ENCODE results near the gene TNIK. TPM values are rescaled to one million over a fixed set of nuclear protein-coding genes. Genes with fewer than 3 reads are reported as not detected.
A peak's percentile ranks its signal among the peaks of the same experiment; 100 is the strongest.
"Not testable (repeated sequence)": the region's sequence is repeated elsewhere in the genome, so short reads cannot be mapped to it uniquely, and the experiment has no call there.

Gene TNIK
- total RNA-seq, 1 donor from 2014 or later, result 35.3 TPM

DNA sequence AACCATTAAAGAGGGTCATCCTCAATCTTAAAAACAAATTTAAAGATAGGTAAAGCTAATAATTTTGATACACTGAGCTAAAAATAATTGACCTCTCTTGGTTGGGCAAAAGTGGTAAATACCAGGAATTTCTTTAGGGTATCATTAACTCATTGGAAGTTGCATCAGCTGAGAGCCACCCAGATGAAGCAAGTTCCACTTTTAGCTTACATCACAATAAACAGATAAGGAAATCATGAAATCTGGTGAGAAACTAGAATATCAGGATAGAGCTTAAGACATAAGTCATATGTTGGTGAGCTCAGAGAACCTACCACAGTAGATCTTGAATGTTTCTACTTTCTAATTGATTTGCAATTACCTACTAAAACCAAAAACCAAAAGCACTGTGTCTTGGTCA is 336.3 kb downstream of the TNIK start:
- intact Hi-C loops (cut with DNase I), result no loop called here
- no peaks in the 10 kb centered on the region for H3K4me1 ChIP-seq
- DNase-seq (no peak), ATAC-seq (no peak)
- H3K4me3 ChIP-seq, result no peak overlapping the region
- no peaks in the 10 kb centered on the region for H3K27me3 ChIP-seq
- H3K27ac ChIP-seq, result no peak overlapping the region
- H3K36me3 ChIP-seq, result peaks cover 14% of the 10 kb centered on the region
- TF ChIP-seq, protein P1, sequence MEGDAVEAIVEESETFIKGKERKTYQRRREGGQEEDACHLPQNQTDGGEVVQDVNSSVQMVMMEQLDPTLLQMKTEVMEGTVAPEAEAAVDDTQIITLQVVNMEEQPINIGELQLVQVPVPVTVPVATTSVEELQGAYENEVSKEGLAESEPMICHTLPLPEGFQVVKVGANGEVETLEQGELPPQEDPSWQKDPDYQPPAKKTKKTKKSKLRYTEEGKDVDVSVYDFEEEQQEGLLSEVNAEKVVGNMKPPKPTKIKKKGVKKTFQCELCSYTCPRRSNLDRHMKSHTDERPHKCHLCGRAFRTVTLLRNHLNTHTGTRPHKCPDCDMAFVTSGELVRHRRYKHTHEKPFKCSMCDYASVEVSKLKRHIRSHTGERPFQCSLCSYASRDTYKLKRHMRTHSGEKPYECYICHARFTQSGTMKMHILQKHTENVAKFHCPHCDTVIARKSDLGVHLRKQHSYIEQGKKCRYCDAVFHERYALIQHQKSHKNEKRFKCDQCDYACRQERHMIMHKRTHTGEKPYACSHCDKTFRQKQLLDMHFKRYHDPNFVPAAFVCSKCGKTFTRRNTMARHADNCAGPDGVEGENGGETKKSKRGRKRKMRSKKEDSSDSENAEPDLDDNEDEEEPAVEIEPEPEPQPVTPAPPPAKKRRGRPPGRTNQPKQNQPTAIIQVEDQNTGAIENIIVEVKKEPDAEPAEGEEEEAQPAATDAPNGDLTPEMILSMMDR (IDR thresholded peaks at IDR 0.05), result no peak
- H3K9me3 ChIP-seq, result no peaks in the 10 kb centered on the region

DNA sequence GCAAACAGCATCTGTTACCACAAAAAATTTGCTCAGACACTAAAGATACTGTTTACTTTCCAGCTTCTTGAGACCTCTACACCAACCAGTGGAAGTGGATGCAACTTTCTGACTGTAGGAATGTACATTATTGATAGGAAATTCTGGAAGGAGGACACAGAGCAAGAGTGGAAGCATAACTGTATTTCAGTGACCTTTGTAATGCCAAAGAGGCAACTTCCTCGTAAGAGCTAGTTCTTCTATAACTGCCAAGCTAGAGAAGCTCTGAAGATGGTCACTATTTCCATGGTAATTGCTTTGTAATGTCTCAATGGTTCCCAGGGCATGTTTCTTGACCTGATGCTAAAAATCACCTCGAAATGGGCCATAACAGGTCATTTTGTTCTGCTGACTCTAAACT is 337.3 kb downstream of the TNIK start:
- intact Hi-C loops (cut with DNase I), result no loop called here
- peak; percentile 50 for ATAC-seq
- peaks cover 14% of the 10 kb centered on the region for H3K36me3 ChIP-seq
- H3K27ac ChIP-seq, result no peak overlapping the region
- H3K9me3 ChIP-seq, result no peaks in the 10 kb centered on the region
- no peaks in the 10 kb centered on the region for H3K27me3 ChIP-seq
- TF ChIP-seq, protein P1 (IDR thresholded peaks at IDR 0.05), result no peak
- no peak overlapping the region for H3K4me3 ChIP-seq
- DNase-seq, result no peak
- no peaks in the 10 kb centered on the region for H3K4me1 ChIP-seq

DNA sequence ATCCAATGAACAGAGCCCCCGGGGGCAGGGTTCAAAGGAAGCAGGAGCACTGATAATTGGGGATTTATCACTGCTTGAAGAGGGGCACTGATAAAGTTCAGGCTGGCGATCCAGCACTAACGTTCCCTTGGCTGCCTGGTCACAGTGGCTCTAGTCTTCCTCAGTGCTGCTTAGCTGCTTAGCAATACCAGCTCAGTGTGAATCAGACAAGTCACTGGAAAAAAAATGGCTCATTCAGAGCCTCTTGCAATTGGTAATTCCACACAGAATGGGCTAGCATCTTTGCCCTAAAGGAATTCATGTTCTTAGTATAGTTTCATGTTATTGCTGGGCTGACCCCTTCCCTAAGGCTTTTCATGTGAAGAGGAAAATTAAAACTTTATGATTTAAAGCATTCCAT is 338.0 kb downstream of the TNIK start:
- no peak overlapping the region for H3K27ac ChIP-seq
- no peaks in the 10 kb centered on the region for H3K27me3 ChIP-seq
- peaks cover 14% of the 10 kb centered on the region for H3K36me3 ChIP-seq
- no peak for DNase-seq
- TF ChIP-seq, protein P1 (IDR thresholded peaks at IDR 0.05), result no peak
- H3K4me3 ChIP-seq, result no peak overlapping the region
- intact Hi-C loops (cut with DNase I), result no loop called here
- no peaks in the 10 kb centered on the region for H3K9me3 ChIP-seq
- H3K4me1 ChIP-seq, result no peaks in the 10 kb centered on the region
- no peak for ATAC-seq

DNA sequence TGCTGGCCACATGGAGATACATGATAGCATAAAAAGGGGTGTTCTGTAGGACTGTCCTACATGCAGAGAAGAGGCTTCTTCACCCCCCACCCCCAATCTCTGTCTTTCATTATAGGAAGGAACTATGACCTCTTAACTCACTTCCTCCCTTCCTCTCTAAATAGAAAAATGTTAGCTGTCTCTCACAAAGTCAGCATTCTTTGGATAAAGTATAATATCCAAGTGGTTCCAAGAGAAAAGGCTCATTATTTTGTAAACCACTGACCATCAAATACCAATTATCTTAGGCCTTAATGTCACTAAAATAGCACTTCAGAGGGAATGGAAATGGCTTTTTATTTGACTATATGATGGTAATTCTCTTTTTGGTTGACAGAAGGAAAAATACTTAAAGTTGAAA is 338.4 kb downstream of the TNIK start:
- intact Hi-C loops (cut with DNase I), result no loop called here
- ATAC-seq, result no peak
- TF ChIP-seq, protein P1 (IDR thresholded peaks at IDR 0.05), result no peak

DNA sequence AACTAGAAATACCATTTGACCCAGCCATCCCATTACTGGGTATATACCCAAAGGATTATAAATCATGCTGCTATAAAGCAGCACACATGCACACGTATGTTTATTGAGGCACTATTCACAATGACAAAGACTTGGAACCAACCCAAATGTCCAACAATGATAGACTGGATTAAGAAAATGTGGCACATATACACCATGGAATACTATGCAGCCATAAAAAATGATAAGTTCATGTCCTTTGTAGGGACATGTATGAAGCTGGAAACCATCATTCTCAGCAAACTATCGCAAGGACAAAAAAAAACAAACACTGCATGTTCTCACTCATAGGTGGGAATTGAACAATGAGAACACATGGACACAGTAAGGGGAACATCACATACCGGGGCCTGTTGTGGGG is 340.8 kb downstream of the TNIK start:
- H3K9me3 ChIP-seq; DNase-seq; H3K27me3 ChIP-seq; H3K27ac ChIP-seq; ATAC-seq; intact Hi-C loops (cut with DNase I); H3K4me3 ChIP-seq; H3K4me1 ChIP-seq: not testable (repeated sequence)
- peaks cover 22% of the 10 kb centered on the region for H3K36me3 ChIP-seq

More for the DNA sequence above, 338.4 kb downstream of the TNIK start:
- H3K27ac ChIP-seq, result no peak overlapping the region
- no peak for DNase-seq
- H3K9me3 ChIP-seq, result no peaks in the 10 kb centered on the region
- H3K36me3 ChIP-seq, result peaks cover 14% of the 10 kb centered on the region
- no peaks in the 10 kb centered on the region for H3K27me3 ChIP-seq
- no peaks in the 10 kb centered on the region for H3K4me1 ChIP-seq
- no peak overlapping the region for H3K4me3 ChIP-seq

DNA sequence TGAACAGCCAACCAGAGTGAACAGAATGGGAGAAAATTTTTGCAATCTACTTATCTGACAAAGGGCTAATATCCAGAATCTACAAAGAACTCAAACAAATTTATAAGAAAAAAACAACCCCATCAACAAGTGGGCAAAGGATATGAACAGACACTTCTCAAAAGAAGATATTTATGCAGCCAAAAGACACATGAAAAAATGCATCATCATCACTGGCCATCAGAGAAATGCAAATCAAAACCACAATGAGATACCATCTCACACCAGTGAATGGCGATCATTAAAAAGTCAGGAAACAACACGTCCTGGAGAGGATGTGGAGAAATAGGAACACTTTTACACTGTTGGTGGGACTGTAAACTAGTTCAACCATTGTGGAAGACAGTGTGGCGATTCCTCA is 341.2 kb downstream of the TNIK start:
- ATAC-seq; DNase-seq; H3K4me3 ChIP-seq; H3K9me3 ChIP-seq; intact Hi-C loops (cut with DNase I); H3K27ac ChIP-seq; H3K4me1 ChIP-seq; H3K27me3 ChIP-seq: not testable (repeated sequence)
- peaks cover 22% of the 10 kb centered on the region for H3K36me3 ChIP-seq

DNA sequence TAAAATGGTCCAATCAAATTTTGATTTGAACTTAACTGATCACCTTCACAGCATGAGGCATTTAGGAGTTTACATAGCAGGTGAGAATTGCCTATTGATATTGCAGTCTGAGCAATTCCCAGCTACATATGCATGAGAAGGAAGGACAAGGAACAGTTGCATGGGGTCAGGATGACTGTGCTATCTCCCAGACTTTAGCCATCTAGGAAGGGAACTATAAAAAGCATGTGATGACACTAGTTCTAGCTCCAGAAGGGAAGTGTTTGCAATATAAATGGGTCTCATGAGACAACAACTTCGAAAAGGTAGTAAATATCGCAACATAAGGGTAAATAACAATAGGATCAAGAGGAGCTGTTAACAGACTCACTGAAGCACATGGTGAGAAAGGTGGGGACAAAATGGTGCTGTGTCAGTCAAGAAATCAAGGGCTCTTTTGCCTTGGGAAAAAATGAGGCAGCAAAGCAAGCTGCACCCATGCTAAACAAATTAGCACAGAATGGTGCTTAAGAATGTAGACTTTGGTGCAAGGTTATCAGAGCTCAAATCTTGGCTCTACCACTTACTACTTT is 343.3 kb downstream of the TNIK start:
- Histone ChIP-seq H3K4me1 (no peaks in the 10 kb centered on the region), H3K27me3 (no peaks in the 10 kb centered on the region), H3K27ac (no peak overlapping the region), H3K9me3 (no peaks in the 10 kb centered on the region), H3K36me3 (peaks cover 16% of the 10 kb centered on the region), H3K4me3 (no peak overlapping the region)
- TF ChIP-seq, protein P1 (IDR thresholded peaks at IDR 0.05), result no peak
- no peak for ATAC-seq
- DNase-seq, result no peak
- intact Hi-C loops (cut with DNase I), result no loop called here

Data from upper lobe of right lung (tissue), 1 donor.